Activated CD4-positive, alpha-beta T cell treated with anti-CD3 and anti-CD28 coated beads for 36 hours (primary cell): ENCODE data around the gene KRTAP3-2. TPM values are rescaled to one million over a fixed set of nuclear protein-coding genes. Genes with fewer than 3 reads are reported as not detected.

Experiments used
- total RNA-seq, 2 experiments: library from RNA; stranded (reverse); gene quantifications; one replicate each; pipeline ENCODE4 v1.2.3, GENCODE V29; 2021

Gene KRTAP3-2
- total RNA-seq, 2 experiments from 2014 or later = not detected

Other genes starting within 250 kb of the KRTAP3-2 start
- gene KRT25, start 244.6 kb downstream of the KRTAP3-2 start, total RNA-seq = not detected
- not detected for gene KRT26, start 227.7 kb downstream of the KRTAP3-2 start, total RNA-seq
- gene KRT27, start 217.4 kb downstream of the KRTAP3-2 start, total RNA-seq = not detected
- not detected for gene KRT28, start 199.9 kb downstream of the KRTAP3-2 start, total RNA-seq
- 10 to 100 TPM; 20.2 to 35.9 TPM for gene KRT10, start 177.3 kb downstream of the KRTAP3-2 start, total RNA-seq
- not detected for gene KRT12, start 132.7 kb downstream of the KRTAP3-2 start, total RNA-seq
- not detected for gene KRT20, start 114.7 kb downstream of the KRTAP3-2 start, total RNA-seq
- not detected for gene KRT23, start 62.3 kb downstream of the KRTAP3-2 start, total RNA-seq
- not detected for gene KRT39, start 33.0 kb downstream of the KRTAP3-2 start, total RNA-seq
- gene KRT40, start 15.6 kb downstream of the KRTAP3-2 start, total RNA-seq = not detected
- not detected for gene KRTAP3-3, start 5.7 kb downstream of the KRTAP3-2 start, total RNA-seq
- gene KRTAP3-1, start 9.2 kb upstream of the KRTAP3-2 start, total RNA-seq = not detected
- gene KRTAP1-5, start 27.3 kb upstream of the KRTAP3-2 start, total RNA-seq = not detected
- not detected for gene KRTAP1-4, start 30.3 kb upstream of the KRTAP3-2 start, total RNA-seq
- gene KRTAP1-3, start 35.0 kb upstream of the KRTAP3-2 start, total RNA-seq = not detected
- not detected for gene KRTAP1-1, start 41.5 kb upstream of the KRTAP3-2 start, total RNA-seq
- not detected for gene KRTAP2-1, start 47.4 kb upstream of the KRTAP3-2 start, total RNA-seq
- gene KRTAP2-2, start 55.3 kb upstream of the KRTAP3-2 start, total RNA-seq = not detected
- not detected for gene KRTAP2-3, start 60.2 kb upstream of the KRTAP3-2 start, total RNA-seq
- gene KRTAP2-4, start 66.0 kb upstream of the KRTAP3-2 start, total RNA-seq = not detected
- gene KRTAP4-7, start 84.2 kb upstream of the KRTAP3-2 start, total RNA-seq = not detected
- gene KRTAP4-8, start 98.2 kb upstream of the KRTAP3-2 start, total RNA-seq = not detected
- not detected for gene KRTAP4-16, start 102.3 kb upstream of the KRTAP3-2 start, total RNA-seq
- not detected for gene KRTAP4-9, start 105.5 kb upstream of the KRTAP3-2 start, total RNA-seq
- not detected for gene KRTAP4-11, start 118.5 kb upstream of the KRTAP3-2 start, total RNA-seq
- gene KRTAP4-12, start 124.3 kb upstream of the KRTAP3-2 start, total RNA-seq = not detected
- gene KRTAP4-6, start 140.6 kb upstream of the KRTAP3-2 start, total RNA-seq = not detected
- gene KRTAP4-5, start 149.9 kb upstream of the KRTAP3-2 start, total RNA-seq = not detected
- gene KRTAP4-4, start 160.8 kb upstream of the KRTAP3-2 start, total RNA-seq = not detected
- not detected for gene KRTAP4-3, start 168.3 kb upstream of the KRTAP3-2 start, total RNA-seq
- not detected for gene KRTAP4-2, start 178.3 kb upstream of the KRTAP3-2 start, total RNA-seq
- not detected for gene KRTAP4-1, start 185.0 kb upstream of the KRTAP3-2 start, total RNA-seq
- not detected for gene KRTAP9-1, start 190.0 kb upstream of the KRTAP3-2 start, total RNA-seq
- gene KRTAP9-2, start 226.7 kb upstream of the KRTAP3-2 start, total RNA-seq = not detected
- not detected for gene KRTAP9-3, start 232.5 kb upstream of the KRTAP3-2 start, total RNA-seq
- gene KRTAP9-8, start 238.1 kb upstream of the KRTAP3-2 start, total RNA-seq = not detected
- gene KRTAP9-4, start 249.8 kb upstream of the KRTAP3-2 start, total RNA-seq = not detected